Stomach (tissue), 4 donors: ENCODE measurements around the gene ETNPPL.

ENCODE experiments used
- POLR2A ChIP-seq, 4 donors: fragments of 450-650 bp; IDR thresholded peaks; one replicate each; pipeline ENCODE4 v1.6.1; 2016; ENCODE audit warnings: antibody characterized with exemption in 4 of 4, control low read depth in 2 of 4, mild to moderate bottlenecking in 1 of 4, moderate library complexity in 1 of 4
- TF ChIP-seq, protein P1 (sequence below), 7 experiments: fragments of 450-650 bp in 4 of 7; fragments of 200-600 bp in 3 of 7; sonication (generic) in 3 of 7; IDR thresholded peaks; one replicate each; pipeline ENCODE4 v1.5.1; 2016 to 2019; ENCODE audit warnings: antibody characterized with exemption in 7 of 7, control low read depth in 2 of 7, mild to moderate bottlenecking in 1 of 7

DNA sequence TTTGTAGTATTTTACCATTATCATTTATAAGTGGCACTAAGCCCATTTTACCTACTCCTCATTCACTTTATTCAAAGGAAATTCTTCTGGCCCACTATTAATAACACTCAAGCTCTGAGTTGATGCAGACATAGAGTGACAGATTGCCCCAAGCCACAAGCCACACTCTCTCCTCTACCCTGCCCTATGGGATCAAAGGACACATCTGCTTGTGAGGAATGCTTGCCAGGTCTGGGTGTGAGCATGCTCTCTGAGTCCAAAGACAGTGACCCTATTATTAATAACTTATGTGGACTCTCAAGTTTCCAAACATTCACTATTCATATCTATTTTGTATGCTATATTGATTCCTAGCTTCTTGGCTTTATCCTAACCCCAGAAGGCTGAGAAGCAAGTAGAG, 18.5 kb downstream of the ETNPPL start:
- no peak for TF ChIP-seq POLR2A (IDR thresholded peaks at IDR 0.05)
- TF ChIP-seq, protein P1, sequence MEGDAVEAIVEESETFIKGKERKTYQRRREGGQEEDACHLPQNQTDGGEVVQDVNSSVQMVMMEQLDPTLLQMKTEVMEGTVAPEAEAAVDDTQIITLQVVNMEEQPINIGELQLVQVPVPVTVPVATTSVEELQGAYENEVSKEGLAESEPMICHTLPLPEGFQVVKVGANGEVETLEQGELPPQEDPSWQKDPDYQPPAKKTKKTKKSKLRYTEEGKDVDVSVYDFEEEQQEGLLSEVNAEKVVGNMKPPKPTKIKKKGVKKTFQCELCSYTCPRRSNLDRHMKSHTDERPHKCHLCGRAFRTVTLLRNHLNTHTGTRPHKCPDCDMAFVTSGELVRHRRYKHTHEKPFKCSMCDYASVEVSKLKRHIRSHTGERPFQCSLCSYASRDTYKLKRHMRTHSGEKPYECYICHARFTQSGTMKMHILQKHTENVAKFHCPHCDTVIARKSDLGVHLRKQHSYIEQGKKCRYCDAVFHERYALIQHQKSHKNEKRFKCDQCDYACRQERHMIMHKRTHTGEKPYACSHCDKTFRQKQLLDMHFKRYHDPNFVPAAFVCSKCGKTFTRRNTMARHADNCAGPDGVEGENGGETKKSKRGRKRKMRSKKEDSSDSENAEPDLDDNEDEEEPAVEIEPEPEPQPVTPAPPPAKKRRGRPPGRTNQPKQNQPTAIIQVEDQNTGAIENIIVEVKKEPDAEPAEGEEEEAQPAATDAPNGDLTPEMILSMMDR (IDR thresholded peaks at IDR 0.05): no peak
